GM13977 (cell line): ENCODE results near the gene NRCAM.

Experiments
- DNase-seq: peaks from one replicate; pipeline ENCODE4 v3.0.0; 2012; ENCODE audit warnings: low spot score
- CTCF ChIP-seq: IDR thresholded peaks from 2 replicates; pipeline ENCODE4 v1.5.1; 2012; ENCODE audit warnings: mild to moderate bottlenecking, control low read depth; ENCODE audit not compliant: insufficient read depth; ENCODE audit errors: extremely low read depth, missing control alignments
- in situ Hi-C: fragments of 300-500 bp; cut with MboI; formaldehyde crosslinking; loops from one replicate; pipeline ENCODE4 v1.12.0; 2022; ENCODE audit warnings: low sequenced_read_pairs, low pct_unique_long_range_greater_than_20kb, mixed read lengths, inconsistent platforms; ENCODE audit not compliant: unreplicated experiment

The NRCAM gene

GRCh38 chr7:108431099-108431498, 25.1 kb downstream of the NRCAM start:
- TF ChIP-seq CTCF, result no peak
- in situ Hi-C loops, result no loop called here
- DNase-seq, result no peak

- no peak for TF ChIP-seq CTCF
- in situ Hi-C loops, result no loop called here
- DNase-seq, result no peak
These were observed 25.6 kb downstream of the NRCAM start for GRCh38 chr7:108430664-108431063.

- TF ChIP-seq CTCF, result no peak
- no peak for DNase-seq
- in situ Hi-C loops, result no loop called here
These were observed 28.5 kb downstream of the NRCAM start for GRCh38 chr7:108427766-108428165.

- DNase-seq, result no peak
- in situ Hi-C loops, result no loop called here
- no peak for TF ChIP-seq CTCF
These were observed 30.4 kb downstream of the NRCAM start for GRCh38 chr7:108425714-108426275.

- no peak for DNase-seq
- TF ChIP-seq CTCF, result no peak
These were observed 32.2 kb downstream of the NRCAM start for GRCh38 chr7:108424013-108424412.

GRCh38 chr7:108423089-108423989, 32.9 kb downstream of the NRCAM start:
- DNase-seq, result no peak
- no peak for TF ChIP-seq CTCF
- in situ Hi-C loops, result no loop called here

More at GRCh38 chr7:108424013-108424412, 32.2 kb downstream of the NRCAM start:
- in situ Hi-C loops, result no loop called here
